ENCODE measurements around the gene YBX1. TPM values are rescaled to one million over a fixed set of nuclear protein-coding genes. Genes with fewer than 3 reads are reported as not detected.

YBX1 gene
- total RNA-seq: 100 to 1,000 TPM; 509 to 860 (median 681) TPM

DNA sequence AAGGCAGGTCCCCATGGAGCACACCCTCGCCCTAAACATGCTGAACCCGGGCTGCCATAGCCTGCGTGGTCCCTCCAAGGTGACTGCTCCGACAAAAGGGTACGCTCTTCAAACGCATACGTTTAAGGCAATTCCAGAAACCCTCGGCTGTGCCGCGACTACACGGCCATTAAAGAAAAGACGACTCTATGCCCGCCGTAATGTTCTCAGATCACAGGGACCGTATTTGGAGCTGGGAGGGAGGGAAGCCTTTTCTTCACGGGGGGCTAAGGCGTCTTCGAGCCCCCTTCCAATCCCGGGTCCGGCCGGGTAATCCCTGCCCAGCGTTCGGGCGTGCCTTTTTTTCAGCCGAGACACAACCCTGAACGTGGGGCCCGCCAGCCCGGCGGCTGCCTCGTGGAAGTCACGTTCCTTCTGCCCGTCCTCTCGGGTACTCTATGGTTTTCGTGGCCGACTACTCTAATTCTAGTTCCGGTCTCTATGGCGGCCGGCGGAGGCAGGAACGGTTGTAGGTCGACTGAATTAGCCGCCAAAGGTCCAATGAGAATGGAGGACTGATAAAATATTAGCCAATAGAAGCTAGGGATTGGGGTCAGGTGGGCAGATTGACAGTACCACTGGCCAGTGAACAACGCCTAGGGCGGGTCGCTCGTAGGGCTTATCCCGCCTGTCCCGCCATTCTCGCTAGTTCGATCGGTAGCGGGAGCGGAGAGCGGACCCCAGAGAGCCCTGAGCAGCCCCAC, at the start of gene YBX1:
Gene YBX1, plus strand, starts transcription at position 678 of the 743 bp plus-strand sequence. CDS start 148 bp downstream, outside the sequence.
- DNase-seq (ENCODE audit: low spot score): peak; percentile 94
- TF ChIP-seq, protein P1, sequence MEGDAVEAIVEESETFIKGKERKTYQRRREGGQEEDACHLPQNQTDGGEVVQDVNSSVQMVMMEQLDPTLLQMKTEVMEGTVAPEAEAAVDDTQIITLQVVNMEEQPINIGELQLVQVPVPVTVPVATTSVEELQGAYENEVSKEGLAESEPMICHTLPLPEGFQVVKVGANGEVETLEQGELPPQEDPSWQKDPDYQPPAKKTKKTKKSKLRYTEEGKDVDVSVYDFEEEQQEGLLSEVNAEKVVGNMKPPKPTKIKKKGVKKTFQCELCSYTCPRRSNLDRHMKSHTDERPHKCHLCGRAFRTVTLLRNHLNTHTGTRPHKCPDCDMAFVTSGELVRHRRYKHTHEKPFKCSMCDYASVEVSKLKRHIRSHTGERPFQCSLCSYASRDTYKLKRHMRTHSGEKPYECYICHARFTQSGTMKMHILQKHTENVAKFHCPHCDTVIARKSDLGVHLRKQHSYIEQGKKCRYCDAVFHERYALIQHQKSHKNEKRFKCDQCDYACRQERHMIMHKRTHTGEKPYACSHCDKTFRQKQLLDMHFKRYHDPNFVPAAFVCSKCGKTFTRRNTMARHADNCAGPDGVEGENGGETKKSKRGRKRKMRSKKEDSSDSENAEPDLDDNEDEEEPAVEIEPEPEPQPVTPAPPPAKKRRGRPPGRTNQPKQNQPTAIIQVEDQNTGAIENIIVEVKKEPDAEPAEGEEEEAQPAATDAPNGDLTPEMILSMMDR (IDR thresholded peaks at IDR 0.05): no peak
- ATAC-seq (ENCODE audit: low FRiP score): peak; percentile 96

DNA sequence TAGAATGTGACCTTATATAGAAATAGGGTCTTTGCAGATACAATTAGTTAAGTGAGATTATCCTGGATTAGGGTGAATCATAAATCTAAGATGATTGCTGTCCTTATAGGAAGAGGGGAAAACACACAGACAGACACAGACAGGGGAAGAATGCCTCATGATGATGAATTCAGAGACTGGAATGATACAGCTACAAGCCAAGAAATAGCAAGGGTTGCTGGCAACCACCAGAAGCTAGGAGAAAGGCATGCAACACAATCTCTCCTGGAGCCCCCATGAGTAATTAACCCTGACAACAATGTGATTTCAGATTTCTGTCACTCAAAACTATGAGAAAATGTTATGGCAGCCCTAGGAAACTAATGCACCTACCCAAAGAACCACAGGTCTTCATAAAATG, 43.1 kb upstream of the YBX1 start:
- ATAC-seq (ENCODE audit: low FRiP score) (no peak), DNase-seq (ENCODE audit: low spot score) (no peak)
- TF ChIP-seq, protein P1 (IDR thresholded peaks at IDR 0.05): no peak

DNA sequence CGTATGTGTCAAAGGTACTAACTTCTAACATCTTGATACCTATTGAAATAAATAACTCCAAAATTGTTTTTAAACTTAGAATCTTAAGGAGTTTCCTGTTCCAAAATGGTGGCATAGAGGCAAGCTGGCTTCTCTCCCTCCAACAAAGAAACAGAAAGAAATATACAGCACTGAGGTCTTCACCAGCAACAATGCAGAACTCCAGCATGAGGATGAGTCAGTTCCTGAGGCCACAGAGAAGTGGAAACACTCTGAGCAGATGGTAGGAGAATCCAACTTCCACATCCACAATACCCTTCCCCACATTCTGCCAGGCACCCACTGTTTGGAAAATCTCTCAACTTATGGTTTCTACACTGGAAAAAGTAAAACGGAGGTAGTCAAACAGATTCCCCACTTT, 36.2 kb upstream of the YBX1 start:
- TF ChIP-seq, protein P1 (IDR thresholded peaks at IDR 0.05): no peak
- no peak for ATAC-seq (ENCODE audit: low FRiP score)
- no peak for DNase-seq (ENCODE audit: low spot score)

DNA sequence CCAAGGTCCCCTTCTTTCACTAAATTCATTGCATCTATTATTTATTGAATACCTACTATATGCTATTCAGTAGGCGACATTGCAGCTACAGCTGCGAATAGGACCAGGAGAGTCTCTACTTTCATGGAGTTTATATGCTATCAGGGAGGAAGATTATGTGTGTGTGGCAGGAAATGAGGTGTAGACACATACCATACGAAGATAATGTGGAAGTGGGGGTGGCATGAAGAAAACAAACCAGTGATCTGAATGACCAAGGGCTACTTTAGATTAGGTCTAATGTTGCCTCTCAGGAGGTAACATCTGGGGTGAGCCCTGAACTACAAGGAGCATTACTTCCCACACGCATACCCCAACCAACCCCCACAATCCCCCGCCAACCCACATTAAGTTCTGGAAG, 25.0 kb upstream of the YBX1 start:
- DNase-seq (ENCODE audit: low spot score) (no peak), ATAC-seq (ENCODE audit: low FRiP score) (no peak)
- TF ChIP-seq, protein P1 (IDR thresholded peaks at IDR 0.05): no peak

GRCh38 chr1:42657981-42658876, 24.0 kb upstream of the YBX1 start, which contains the start of gene PPIH:
TSS of gene PPIH (plus strand) at chr1:42658423. CDS start at chr1:42658447, 24 bp downstream.
- TF ChIP-seq, protein P1 (IDR thresholded peaks at IDR 0.05): no peak
- DNase-seq (ENCODE audit: low spot score) (peak; percentile 79), ATAC-seq (ENCODE audit: low FRiP score) (peak; percentile 100)

GRCh38 chr1:42658877-42659337, 23.3 kb upstream of the YBX1 start:
- ATAC-seq (ENCODE audit: low FRiP score) (no peak), DNase-seq (ENCODE audit: low spot score) (no peak)
- TF ChIP-seq, protein P1 (IDR thresholded peaks at IDR 0.05): no peak

Measured in omental fat pad (tissue), 4 donors.